GM23338 (cell line): ENCODE results near the gene C4orf33. TPM values are rescaled to one million over a fixed set of nuclear protein-coding genes. Genes with fewer than 3 reads are reported as not detected.

Source experiments
- ATAC-seq: fragments of 200-7000 bp; cut with Tn5 transposase; 3 replicates; pipeline ENCODE4 v1.9.1; 2020
- DNase-seq: peaks from one replicate; pipeline ENCODE4 v3.0.0-alpha.2; 2015; ENCODE audit warnings: low spot score
- H2AFZ ChIP-seq: fragments of 200-600 bp; sonication (generic); 2 replicates; pipeline ENCODE4 v1.8.0; 2016; ENCODE audit warnings: antibody characterized with exemption, mild to moderate bottlenecking, moderate library complexity
- H3F3A ChIP-seq: fragments of 200-600 bp; sonication (generic); replicated peaks from 2 replicates; pipeline ENCODE4 v1.8.0; 2017; ENCODE audit warnings: antibody characterized with exemption, mixed run types, low read depth
- H3K27ac ChIP-seq: fragments of 200-600 bp; sonication (generic); 2 replicates; pipeline ENCODE4 v1.6.1; 2016; ENCODE audit warnings: low read depth
- H3K27me3 ChIP-seq: fragments of 200-600 bp; sonication (generic); 2 replicates; pipeline ENCODE4 v1.8.0; 2016; ENCODE audit warnings: mild to moderate bottlenecking, mixed run types, moderate library complexity; ENCODE audit not compliant: insufficient read depth
- H3K36me3 ChIP-seq: fragments of 200-600 bp; sonication (generic); 2 replicates; pipeline ENCODE4 v1.8.0; 2016; ENCODE audit warnings: mild to moderate bottlenecking; ENCODE audit not compliant: insufficient read depth
- H3K4me1 ChIP-seq: fragments of 200-600 bp; sonication (generic); 2 replicates; pipeline ENCODE4 v1.8.0; 2016; ENCODE audit warnings: mild to moderate bottlenecking, moderate library complexity; ENCODE audit not compliant: insufficient read depth
- H3K4me2 ChIP-seq: fragments of 200-600 bp; sonication (generic); 2 replicates; pipeline ENCODE4 v1.7.1; 2017; ENCODE audit warnings: mixed run types
- H3K4me3 ChIP-seq: fragments of 200-600 bp; sonication (generic); 2 replicates; pipeline ENCODE4 v1.6.1; 2016; ENCODE audit warnings: mixed run types
- H3K79me2 ChIP-seq: fragments of 200-600 bp; sonication (generic); replicated peaks from 2 replicates; pipeline ENCODE4 v1.8.0; 2017; ENCODE audit warnings: mild to moderate bottlenecking; ENCODE audit not compliant: insufficient read depth
- H3K9me2 ChIP-seq: fragments of 200-600 bp; sonication (generic); 2 replicates; pipeline ENCODE4 v1.8.0; 2017; ENCODE audit not compliant: insufficient read depth
- H4K20me1 ChIP-seq: fragments of 200-600 bp; sonication (generic); replicated peaks from 2 replicates; pipeline ENCODE4 v1.8.0; 2017; ENCODE audit warnings: mild to moderate bottlenecking; ENCODE audit not compliant: insufficient read depth
- H3K27ac Mint-ChIP-seq: 2 replicates; pipeline ENCODE4 v1.8.0; 2020; ENCODE audit warnings: inconsistent platforms, mild to moderate bottlenecking, moderate library complexity, mixed read lengths
- H3K27me3 Mint-ChIP-seq: 3 replicates; pipeline ENCODE4 v1.8.0; 2022; ENCODE audit warnings: low read depth, mild to moderate bottlenecking, moderate library complexity, mixed read lengths, inconsistent platforms; ENCODE audit not compliant: insufficient read depth, poor library complexity
- H3K36me3 Mint-ChIP-seq: 3 replicates; pipeline ENCODE4 v1.8.0; 2021; ENCODE audit warnings: low read depth, mild to moderate bottlenecking, inconsistent platforms, moderate library complexity, mixed read lengths
- H3K4me1 Mint-ChIP-seq: 3 replicates; pipeline ENCODE4 v1.8.0; 2020; ENCODE audit warnings: mild to moderate bottlenecking, inconsistent platforms, mixed read lengths
- H3K4me3 Mint-ChIP-seq: 3 replicates; pipeline ENCODE4 v1.8.0; 2021; ENCODE audit warnings: moderate library complexity, mild to moderate bottlenecking, inconsistent platforms, mixed read lengths
- H3K9me3 Mint-ChIP-seq: 3 replicates; pipeline ENCODE4 v1.8.0; 2020; ENCODE audit warnings: moderate library complexity, mild to moderate bottlenecking, inconsistent platforms, mixed read lengths
- CREB1 ChIP-seq: fragments of 250-450 bp; sonication (Bioruptor Pico); IDR thresholded peaks from 2 replicates; pipeline ENCODE4 v1.5.0; 2020; ENCODE audit warnings: low read depth, mild to moderate bottlenecking, moderate library complexity
- CTCF ChIP-seq, 2 experiments: fragments of 200-600 bp in 1 of 2; sonication (generic) in 1 of 2; conservative IDR thresholded peaks; 2 replicates each; pipeline versions ENCODE4 v1.5.1 to v1.6.1; 2016 to 2017; ENCODE audit warnings: antibody characterized with exemption in 2 of 2, low read depth in 2 of 2, mild to moderate bottlenecking in 2 of 2, moderate library complexity in 1 of 2
- EZH2 ChIP-seq: fragments of 200-600 bp; sonication (generic); IDR thresholded peaks from one replicate; pipeline ENCODE4 v1.8.0; 2017; ENCODE audit warnings: antibody characterized with exemption, mild to moderate bottlenecking, low read depth; ENCODE audit not compliant: unreplicated experiment
- EZH2phosphoT487 ChIP-seq: fragments of 200-600 bp; sonication (generic); IDR thresholded peaks from one replicate; pipeline ENCODE4 v1.8.1; 2018; ENCODE audit warnings: antibody characterized with exemption; ENCODE audit not compliant: unreplicated experiment
- JUNB ChIP-seq: IDR thresholded peaks from one replicate; pipeline ENCODE4 v1.6.1; 2016; ENCODE audit warnings: antibody characterized with exemption; ENCODE audit not compliant: unreplicated experiment
- NANOG ChIP-seq: IDR thresholded peaks from 2 replicates; pipeline ENCODE4 v1.6.1; 2016; ENCODE audit warnings: antibody characterized with exemption, borderline replicate concordance
- POLR2AphosphoS5 ChIP-seq: IDR thresholded peaks from 2 replicates; pipeline ENCODE4 v1.6.1; 2016; ENCODE audit warnings: antibody characterized with exemption, low read depth
- STAT1 ChIP-seq: IDR thresholded peaks from one replicate; pipeline ENCODE4 v1.6.1; 2016; ENCODE audit warnings: antibody characterized with exemption; ENCODE audit not compliant: unreplicated experiment
- ZNF114 ChIP-seq: fragments of 250-450 bp; sonication (Bioruptor Pico); IDR thresholded peaks from 2 replicates; pipeline ENCODE4 v1.5.0; 2020; ENCODE audit warnings: mild to moderate bottlenecking, moderate library complexity
- ZNF331 ChIP-seq: fragments of 250-450 bp; sonication (Bioruptor Pico); IDR thresholded peaks from 2 replicates; pipeline ENCODE4 v1.5.0; 2020; ENCODE audit warnings: low read depth, mild to moderate bottlenecking, moderate library complexity
- ZNF462 ChIP-seq: fragments of 250-450 bp; sonication (Bioruptor Pico); IDR thresholded peaks from 2 replicates; pipeline ENCODE4 v1.5.0; 2020; ENCODE audit warnings: mild to moderate bottlenecking, moderate library complexity
- polyA plus RNA-seq: library from polyadenylated mRNA; unstranded; fragments of >200 nt; fragmentation: Nextera tagmentation; extraction: Ambion mirVana; gene quantifications from 2 replicates; pipeline ENCODE4 v1.2.1, GENCODE V29; 2016
- total RNA-seq: library from RNA; depleted of rRNA; stranded (reverse); fragments of >200 nt; shearing (Covaris generic); gene quantifications from 2 replicates; pipeline ENCODE4 v1.2.3, GENCODE V29; 2014
- TF ChIP-seq, protein P1 (sequence below): IDR thresholded peaks from 2 replicates; pipeline ENCODE4 v1.6.1; 2016; ENCODE audit warnings: antibody characterized with exemption
- TF ChIP-seq, protein P2 (sequence below): IDR thresholded peaks from one replicate; pipeline ENCODE4 v1.6.1; 2018; ENCODE audit warnings: antibody characterized with exemption; ENCODE audit not compliant: unreplicated experiment

C4orf33 gene
- total and polyA plus RNA-seq, 2 experiments from 2014 or later: 4.4 to 4.7 TPM

- no peaks in the 10 kb centered on the region for H3F3A ChIP-seq
- Mint-ChIP-seq H3K4me1 (peaks cover 9% of the 10 kb centered on the region), H3K27me3 (peaks cover 1% of the 10 kb centered on the region), H3K27ac (no peak overlapping the region), H3K4me3 (no peak overlapping the region), H3K9me3 (no peaks in the 10 kb centered on the region), H3K36me3 (no peaks in the 10 kb centered on the region)
- peaks cover 8% of the 10 kb centered on the region; the same call in 1 of the 2 replicates for H3K4me1 ChIP-seq
- no peak for ATAC-seq
- no peaks in the 10 kb centered on the region for H3K27me3 ChIP-seq
- TF ChIP-seq EZH2 (no peak), CREB1 (no peak), ZNF114 (CRISPR knock-in tag) (no peak), JUNB (no peak), POLR2AphosphoS5 (no peak), ZNF462 (CRISPR knock-in tag) (no peak), NANOG (no peak), CTCF (conservative IDR thresholded peaks at IDR 0.05; ENCODE audit: low read depth in 2 of 2) (no peak), STAT1 (no peak), EZH2phosphoT487 (no peak), ZNF331 (CRISPR knock-in tag) (no peak)
- TF ChIP-seq, protein P1, sequence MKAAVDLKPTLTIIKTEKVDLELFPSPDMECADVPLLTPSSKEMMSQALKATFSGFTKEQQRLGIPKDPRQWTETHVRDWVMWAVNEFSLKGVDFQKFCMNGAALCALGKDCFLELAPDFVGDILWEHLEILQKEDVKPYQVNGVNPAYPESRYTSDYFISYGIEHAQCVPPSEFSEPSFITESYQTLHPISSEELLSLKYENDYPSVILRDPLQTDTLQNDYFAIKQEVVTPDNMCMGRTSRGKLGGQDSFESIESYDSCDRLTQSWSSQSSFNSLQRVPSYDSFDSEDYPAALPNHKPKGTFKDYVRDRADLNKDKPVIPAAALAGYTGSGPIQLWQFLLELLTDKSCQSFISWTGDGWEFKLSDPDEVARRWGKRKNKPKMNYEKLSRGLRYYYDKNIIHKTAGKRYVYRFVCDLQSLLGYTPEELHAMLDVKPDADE: no peak
- TF ChIP-seq, protein P2, sequence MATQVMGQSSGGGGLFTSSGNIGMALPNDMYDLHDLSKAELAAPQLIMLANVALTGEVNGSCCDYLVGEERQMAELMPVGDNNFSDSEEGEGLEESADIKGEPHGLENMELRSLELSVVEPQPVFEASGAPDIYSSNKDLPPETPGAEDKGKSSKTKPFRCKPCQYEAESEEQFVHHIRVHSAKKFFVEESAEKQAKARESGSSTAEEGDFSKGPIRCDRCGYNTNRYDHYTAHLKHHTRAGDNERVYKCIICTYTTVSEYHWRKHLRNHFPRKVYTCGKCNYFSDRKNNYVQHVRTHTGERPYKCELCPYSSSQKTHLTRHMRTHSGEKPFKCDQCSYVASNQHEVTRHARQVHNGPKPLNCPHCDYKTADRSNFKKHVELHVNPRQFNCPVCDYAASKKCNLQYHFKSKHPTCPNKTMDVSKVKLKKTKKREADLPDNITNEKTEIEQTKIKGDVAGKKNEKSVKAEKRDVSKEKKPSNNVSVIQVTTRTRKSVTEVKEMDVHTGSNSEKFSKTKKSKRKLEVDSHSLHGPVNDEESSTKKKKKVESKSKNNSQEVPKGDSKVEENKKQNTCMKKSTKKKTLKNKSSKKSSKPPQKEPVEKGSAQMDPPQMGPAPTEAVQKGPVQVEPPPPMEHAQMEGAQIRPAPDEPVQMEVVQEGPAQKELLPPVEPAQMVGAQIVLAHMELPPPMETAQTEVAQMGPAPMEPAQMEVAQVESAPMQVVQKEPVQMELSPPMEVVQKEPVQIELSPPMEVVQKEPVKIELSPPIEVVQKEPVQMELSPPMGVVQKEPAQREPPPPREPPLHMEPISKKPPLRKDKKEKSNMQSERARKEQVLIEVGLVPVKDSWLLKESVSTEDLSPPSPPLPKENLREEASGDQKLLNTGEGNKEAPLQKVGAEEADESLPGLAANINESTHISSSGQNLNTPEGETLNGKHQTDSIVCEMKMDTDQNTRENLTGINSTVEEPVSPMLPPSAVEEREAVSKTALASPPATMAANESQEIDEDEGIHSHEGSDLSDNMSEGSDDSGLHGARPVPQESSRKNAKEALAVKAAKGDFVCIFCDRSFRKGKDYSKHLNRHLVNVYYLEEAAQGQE: no peak
- H3K27ac ChIP-seq: peak overlapping the region; percentile 80
- no peaks in the 10 kb centered on the region for H4K20me1 ChIP-seq
- DNase-seq: no peak
- peak overlapping the region; percentile 71 for H3K4me3 ChIP-seq
- H3K36me3 ChIP-seq: no peaks in the 10 kb centered on the region
- no peaks in the 10 kb centered on the region for H3K9me2 ChIP-seq
- peak overlapping the region; percentile 77 for H2AFZ ChIP-seq
- H3K79me2 ChIP-seq: peaks cover 47% of the 10 kb centered on the region
- peak overlapping the region; percentile 83 for H3K4me2 ChIP-seq
Observed at GRCh38 chr4:129092631-129093190, 3.2 kb upstream of the C4orf33 start.
